Fibroblast of mammary gland (primary cell): Measurements from ENCODE around the gene DUSP22.

ENCODE experiments used
- DNase-seq: peaks from one replicate; pipeline ENCODE4 v3.0.0-alpha.2; 2010; ENCODE audit warnings: low read depth
- H3K4me3 ChIP-seq: 2 replicates; pipeline ENCODE4 v1.5.1; 2011; ENCODE audit warnings: low read depth, mild to moderate bottlenecking, low read length, moderate library complexity; ENCODE audit not compliant: control insufficient read depth
- TF ChIP-seq, protein P1 (sequence below): conservative IDR thresholded peaks from 2 replicates; pipeline ENCODE4 v1.5.1; 2011; ENCODE audit warnings: low read depth, low read length, inconsistent platforms; ENCODE audit not compliant: control insufficient read depth, insufficient read depth

DUSP22 gene

DNA sequence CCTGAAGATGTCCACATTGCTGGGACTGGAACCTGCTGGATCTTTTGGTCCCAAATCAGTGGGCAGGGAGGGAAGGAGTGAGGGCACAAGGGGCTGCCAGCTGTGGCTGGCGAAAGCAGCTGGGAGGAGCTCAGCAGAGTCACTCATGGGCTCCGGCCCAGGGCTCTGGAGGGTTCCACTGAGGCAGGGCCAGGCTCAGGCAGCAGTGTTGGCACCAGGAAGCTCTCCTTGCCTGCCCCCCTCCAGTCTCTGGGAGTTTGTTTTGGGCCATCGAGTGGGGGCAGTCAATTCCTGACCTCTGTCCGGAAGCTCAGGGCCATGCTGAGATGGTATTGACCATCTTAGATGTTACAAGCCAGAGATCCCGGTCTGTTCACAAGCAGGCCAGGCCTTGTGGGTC lies 60.2 kb downstream of the DUSP22 start:
- TF ChIP-seq, protein P1, sequence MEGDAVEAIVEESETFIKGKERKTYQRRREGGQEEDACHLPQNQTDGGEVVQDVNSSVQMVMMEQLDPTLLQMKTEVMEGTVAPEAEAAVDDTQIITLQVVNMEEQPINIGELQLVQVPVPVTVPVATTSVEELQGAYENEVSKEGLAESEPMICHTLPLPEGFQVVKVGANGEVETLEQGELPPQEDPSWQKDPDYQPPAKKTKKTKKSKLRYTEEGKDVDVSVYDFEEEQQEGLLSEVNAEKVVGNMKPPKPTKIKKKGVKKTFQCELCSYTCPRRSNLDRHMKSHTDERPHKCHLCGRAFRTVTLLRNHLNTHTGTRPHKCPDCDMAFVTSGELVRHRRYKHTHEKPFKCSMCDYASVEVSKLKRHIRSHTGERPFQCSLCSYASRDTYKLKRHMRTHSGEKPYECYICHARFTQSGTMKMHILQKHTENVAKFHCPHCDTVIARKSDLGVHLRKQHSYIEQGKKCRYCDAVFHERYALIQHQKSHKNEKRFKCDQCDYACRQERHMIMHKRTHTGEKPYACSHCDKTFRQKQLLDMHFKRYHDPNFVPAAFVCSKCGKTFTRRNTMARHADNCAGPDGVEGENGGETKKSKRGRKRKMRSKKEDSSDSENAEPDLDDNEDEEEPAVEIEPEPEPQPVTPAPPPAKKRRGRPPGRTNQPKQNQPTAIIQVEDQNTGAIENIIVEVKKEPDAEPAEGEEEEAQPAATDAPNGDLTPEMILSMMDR: no peak
- no peak for DNase-seq
- no peak overlapping the region for H3K4me3 ChIP-seq

DNA sequence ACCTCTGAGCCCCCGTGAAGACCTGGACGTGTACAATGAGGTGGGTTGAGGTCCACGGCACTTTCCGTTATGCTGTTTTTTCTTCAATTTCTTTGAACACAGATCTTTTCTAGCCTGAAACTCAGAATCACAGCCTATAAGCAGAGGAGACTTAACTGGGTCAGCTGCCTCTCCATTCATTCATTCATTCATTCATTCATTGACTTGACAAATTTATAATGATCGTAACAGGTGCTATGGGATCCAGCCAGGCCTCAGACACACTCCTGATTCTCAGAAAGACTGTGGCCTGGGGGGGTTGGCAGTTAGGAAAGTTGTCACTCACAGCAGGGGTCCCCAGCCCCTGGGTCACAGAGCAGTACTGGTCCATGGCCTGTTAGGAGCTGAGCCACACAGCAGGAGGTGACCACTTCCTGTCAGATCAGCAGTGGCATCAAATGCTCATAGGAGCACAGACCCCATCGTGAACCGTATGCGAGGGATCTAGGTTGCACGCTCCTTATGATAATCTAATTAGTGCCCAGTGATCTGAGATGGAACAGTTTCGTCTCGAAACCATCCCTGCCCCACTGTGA lies 60.7 kb downstream of the DUSP22 start:
- H3K4me3 ChIP-seq: no peak overlapping the region
- TF ChIP-seq, protein P1: no peak
- DNase-seq: no peak

DNA sequence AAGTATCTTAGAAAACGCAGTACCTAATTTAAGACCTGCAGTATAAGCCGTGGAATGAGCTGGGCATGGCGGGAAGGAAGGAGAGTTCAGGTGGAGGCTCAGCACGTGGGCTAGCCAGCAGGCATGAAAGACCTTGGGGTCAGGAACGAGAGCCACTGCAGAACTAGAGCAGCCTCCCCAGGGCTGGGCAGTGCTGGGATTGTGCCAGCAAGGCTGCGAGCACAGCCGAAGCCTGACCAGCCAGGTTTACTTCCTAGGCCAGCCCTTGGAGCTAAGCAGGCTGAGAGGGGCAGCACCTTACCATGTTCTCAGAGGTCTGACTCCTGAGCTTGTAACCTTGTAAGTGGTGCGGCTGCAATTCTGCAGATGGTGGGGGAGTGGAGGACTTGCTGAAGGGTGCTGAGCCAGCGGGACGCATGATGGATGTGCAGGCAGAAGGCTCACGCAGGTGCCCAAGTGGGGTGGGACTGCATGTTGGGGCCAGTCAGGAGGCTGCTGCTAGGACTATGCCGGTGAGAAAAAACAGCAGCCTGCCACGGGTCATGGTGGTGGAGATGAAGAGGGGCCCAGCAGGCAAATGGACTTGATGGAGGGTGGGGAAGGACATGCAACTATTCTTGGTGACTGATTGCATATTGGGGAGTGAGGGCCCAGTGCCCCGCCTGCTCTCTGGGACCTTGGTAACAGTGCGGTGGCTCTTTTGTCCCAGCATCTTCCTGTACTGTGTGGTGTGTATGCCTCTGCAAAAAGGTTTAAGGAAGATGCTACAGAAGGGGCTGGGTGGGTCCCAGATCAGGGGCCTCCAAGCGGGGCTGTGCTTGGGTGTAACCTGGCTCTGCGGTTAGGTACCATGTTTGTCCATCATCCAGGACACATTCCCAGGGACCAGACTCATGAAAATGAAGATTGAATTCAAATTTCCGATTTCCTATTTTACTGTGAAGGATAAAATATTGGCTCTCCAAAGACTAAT lies 61.6 kb downstream of the DUSP22 start:
- TF ChIP-seq, protein P1: no peak
- no peak overlapping the region for H3K4me3 ChIP-seq
- DNase-seq: no peak

DNA sequence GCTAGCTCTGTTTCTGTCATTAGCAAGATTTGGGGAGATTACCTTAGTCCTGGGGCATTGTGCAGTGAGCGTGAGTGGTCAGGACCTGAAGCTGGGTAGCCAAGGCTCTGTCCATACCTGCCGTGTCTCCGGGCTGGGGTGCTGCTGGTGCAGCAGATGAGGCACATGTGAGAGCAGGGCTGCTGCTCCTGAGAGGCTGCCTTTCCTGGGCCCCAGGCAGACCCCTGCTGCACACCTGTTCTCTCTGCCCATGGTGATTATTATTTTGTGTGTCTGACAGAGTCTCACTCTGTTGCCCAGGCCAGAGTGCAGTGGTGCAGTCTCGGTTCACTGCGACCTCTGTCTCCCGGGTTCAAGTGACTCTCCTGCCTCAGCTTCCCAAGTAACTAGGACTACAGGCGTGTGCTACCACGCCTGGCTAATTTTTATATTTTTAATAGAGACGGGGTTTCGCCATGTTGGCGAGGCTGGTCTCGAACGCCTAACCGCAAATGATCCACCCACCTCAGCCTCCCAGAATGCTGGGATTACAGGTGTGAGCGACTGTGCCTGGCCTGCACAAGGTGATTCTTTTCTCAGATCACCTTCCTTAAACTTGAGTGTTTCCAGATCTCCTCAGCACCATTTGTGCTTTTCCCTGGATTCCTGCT lies 62.5 kb downstream of the DUSP22 start:
- TF ChIP-seq, protein P1: no peak
- DNase-seq: no peak
- H3K4me3 ChIP-seq: no peak overlapping the region

DNA sequence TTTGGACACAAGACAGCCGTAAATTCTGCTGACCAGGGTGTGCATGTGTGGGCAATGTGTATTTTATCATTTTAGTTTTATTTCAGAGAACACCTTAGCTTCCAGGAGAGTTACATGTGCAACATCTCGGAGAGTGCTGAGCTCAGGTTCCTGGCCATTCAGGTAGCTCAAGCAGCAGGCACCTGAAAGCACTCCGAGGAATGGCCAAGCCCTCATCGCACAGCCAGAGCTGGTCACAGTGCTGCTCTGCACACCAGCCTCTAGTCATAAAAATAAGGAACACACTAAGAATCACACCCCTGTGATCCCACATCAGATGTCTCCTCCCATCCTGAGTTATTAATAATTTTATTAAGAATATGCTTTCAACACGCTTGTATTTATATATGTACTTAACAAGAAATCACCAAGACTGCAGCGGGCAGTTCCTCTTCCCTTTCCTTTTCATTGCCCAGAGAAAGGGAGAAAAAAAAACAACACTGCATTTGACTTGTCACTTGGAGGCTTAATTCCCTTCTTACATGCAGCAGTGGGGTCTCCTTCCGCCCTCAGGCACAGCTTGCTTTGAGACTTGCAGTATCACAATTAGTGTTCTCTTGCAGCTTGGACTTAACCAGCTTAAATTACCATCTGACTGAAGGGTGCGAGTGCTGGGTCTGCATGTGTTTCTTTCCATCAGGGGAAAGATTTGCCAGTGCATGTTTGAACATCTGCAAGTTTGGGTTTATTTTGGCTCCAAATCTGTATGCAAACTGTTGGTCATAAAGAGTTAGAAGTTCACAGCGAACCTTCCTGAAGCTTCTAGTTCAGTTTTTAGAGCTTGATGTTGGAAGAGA lies 63.3 kb downstream of the DUSP22 start:
- DNase-seq: no peak
- TF ChIP-seq, protein P1: no peak
- no peak overlapping the region for H3K4me3 ChIP-seq

DNA sequence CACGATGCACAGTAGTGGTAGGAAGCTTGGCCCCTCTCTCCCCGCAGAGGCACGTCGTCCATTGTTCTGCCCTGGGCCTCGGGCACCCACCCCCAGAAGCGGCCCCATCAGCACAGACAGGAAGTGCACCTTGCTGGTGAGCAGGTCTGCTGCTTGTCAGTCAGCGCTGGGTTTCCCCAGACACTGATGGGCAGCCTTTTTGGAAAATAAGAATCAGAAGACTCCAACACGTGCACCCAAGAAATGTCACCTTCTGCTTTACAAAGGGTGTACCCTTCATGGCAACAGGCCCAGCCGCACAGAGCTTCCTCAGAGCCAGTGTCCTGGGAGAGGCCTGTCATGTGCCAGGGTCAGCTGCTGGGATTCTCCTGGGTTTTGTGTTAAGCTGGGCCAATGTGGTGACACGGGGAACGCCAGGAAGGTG lies 64.6 kb downstream of the DUSP22 start:
- TF ChIP-seq, protein P1: no peak
- H3K4me3 ChIP-seq: no peak overlapping the region
- DNase-seq: no peak
